ENCODE data around the gene SPINT1.

Gene SPINT1

DNA sequence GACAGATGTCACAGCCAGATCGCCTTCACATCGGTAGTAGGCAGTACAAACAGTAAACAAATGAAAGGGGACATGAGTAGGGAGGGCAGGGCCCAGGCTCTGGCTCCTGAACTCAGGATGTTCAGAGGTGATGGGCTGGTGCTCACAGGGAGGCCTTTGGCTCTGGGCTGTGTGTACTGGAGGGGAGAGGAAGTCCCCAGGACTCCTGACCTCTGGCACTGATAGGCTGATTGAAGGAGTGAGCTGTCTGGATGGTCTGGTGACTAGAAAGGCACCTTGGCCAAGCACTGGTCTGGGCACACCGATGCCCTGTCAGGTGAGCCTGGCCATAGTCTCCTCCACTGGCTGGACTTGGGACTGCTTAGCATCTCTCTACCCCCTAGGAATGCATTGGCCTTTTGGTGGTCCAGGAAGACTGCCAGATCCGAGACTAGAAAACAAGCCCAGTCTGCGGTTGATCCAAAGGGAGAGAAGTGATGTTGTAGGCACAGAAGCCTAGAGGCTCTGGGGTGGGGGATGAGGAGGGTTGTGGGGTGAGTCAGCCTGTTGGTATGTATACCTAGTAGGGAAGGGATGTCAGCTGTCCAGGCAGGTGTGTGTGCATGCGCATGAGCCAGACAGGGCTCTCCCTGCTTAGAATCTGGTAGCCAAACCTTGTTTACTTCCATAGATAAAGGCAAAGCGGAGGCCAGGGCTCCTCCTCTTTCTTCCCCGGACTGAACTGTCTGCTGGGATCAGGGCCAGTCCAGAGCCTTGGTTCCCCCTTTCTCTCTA, 1.9 kb downstream of the SPINT1 start:
- Histone ChIP-seq H3K27me3 (ENCODE audit: control insufficient read depth in 5 of 5, insufficient read depth in 4 of 5, low read length in 5 of 5) (peaks cover 0 to 20% (median 15%) of the 10 kb centered on the region in 5 donors), H3K9ac (ENCODE audit: low read length in 5 of 5) (no peak overlapping the region), H3K4me3 (ENCODE audit: low read depth in 1 of 5, low read length in 5 of 5) (no peak overlapping the region)

DNA sequence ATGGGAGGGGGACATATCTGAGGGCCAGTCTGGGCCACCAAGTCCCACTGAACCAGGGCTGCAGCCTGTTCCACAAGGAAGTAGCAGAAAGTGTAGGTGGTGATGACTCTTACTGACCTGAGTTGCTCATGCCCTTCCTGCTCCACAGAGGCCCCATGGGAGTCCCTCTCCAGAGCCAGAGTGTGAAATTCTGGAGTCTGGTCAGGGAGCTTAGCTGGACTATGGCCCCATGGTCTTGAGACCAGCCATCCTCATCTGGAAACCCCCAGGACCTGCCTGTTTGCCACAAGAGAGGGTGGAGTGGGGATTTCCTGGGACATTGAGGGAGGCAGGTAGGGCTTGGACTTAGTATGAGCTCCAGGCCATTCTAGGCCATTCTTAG, 3.0 kb downstream of the SPINT1 start:
- H3K4me3 ChIP-seq (ENCODE audit: low read depth in 1 of 5, low read length in 5 of 5): no peak overlapping the region
- H3K27me3 ChIP-seq (ENCODE audit: control insufficient read depth in 5 of 5, insufficient read depth in 4 of 5, low read length in 5 of 5): peaks cover 0 to 20% (median 15%) of the 10 kb centered on the region in 5 donors
- no peak overlapping the region for H3K27ac ChIP-seq (ENCODE audit: low read depth, low read length)
- peak overlapping the region in 1 of 5 donors; percentile 35 for H3K9ac ChIP-seq (ENCODE audit: low read length in 5 of 5)
- H3K4me1 ChIP-seq (ENCODE audit: control insufficient read depth in 5 of 5, insufficient read depth in 5 of 5, low read length in 5 of 5): peaks cover 1 to 35% (median 20%) of the 10 kb centered on the region in 5 donors
- H3K9me3 ChIP-seq (ENCODE audit: control insufficient read depth in 5 of 5, low read length in 5 of 5): no peaks in the 10 kb centered on the region
- H3K36me3 ChIP-seq (ENCODE audit: control insufficient read depth in 5 of 5, insufficient read depth in 5 of 5, low read length in 5 of 5): no peaks in the 10 kb centered on the region

More for the DNA sequence above, 1.9 kb downstream of the SPINT1 start:
- Histone ChIP-seq H3K27ac (ENCODE audit: low read depth, low read length) (no peak overlapping the region), H3K9me3 (ENCODE audit: control insufficient read depth in 5 of 5, low read length in 5 of 5) (no peaks in the 10 kb centered on the region), H3K4me1 (ENCODE audit: control insufficient read depth in 5 of 5, insufficient read depth in 5 of 5, low read length in 5 of 5) (peaks cover 1 to 35% (median 20%) of the 10 kb centered on the region in 5 donors), H3K36me3 (ENCODE audit: control insufficient read depth in 5 of 5, insufficient read depth in 5 of 5, low read length in 5 of 5) (no peaks in the 10 kb centered on the region)

DNA sequence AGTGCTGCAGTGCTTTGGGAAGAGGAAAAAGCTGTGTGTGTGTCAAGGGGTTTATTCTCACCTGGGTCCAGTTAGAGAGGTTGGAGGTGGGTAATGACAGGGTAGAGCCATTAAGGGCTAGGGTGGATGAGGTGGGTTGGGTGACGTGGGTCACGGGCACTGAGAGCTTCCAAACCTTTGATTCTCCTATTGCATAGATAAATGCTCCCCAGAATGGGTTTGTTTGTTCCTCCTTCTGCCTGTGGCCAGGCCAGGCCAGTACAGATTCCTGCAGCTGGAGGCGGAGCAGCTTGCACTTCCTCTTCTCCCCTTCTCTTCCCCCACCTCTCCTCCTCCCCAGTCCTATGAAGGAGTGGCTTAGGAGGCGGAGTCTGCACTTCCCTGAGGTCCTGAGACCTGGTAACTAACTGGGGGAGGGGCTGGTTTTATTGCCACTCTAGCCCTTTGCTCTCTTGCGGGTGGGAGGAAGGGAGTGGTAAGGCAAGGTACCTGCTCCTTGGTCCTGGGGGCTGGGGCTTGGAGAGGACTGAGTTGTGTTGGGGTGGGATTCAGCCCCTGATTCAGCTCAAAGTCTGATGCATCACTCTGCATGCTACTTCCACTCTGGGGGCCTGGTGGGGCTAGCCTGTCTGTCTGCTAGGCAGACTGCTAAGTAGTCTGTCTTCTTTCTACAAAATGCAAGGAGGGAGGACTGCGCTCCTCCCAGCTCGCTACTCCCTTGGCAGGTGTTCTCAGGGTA, 3.5 kb downstream of the SPINT1 start:
- Histone ChIP-seq H3K9ac (ENCODE audit: low read length in 5 of 5) (no peak overlapping the region), H3K9me3 (ENCODE audit: control insufficient read depth in 5 of 5, low read length in 5 of 5) (no peaks in the 10 kb centered on the region), H3K27me3 (ENCODE audit: control insufficient read depth in 5 of 5, insufficient read depth in 4 of 5, low read length in 5 of 5) (peaks cover 0 to 20% (median 15%) of the 10 kb centered on the region in 5 donors), H3K27ac (ENCODE audit: low read depth, low read length) (no peak overlapping the region), H3K4me1 (ENCODE audit: control insufficient read depth in 5 of 5, insufficient read depth in 5 of 5, low read length in 5 of 5) (peaks cover 1 to 35% (median 20%) of the 10 kb centered on the region in 5 donors), H3K4me3 (ENCODE audit: low read depth in 1 of 5, low read length in 5 of 5) (no peak overlapping the region), H3K36me3 (ENCODE audit: control insufficient read depth in 5 of 5, insufficient read depth in 5 of 5, low read length in 5 of 5) (no peaks in the 10 kb centered on the region)

DNA sequence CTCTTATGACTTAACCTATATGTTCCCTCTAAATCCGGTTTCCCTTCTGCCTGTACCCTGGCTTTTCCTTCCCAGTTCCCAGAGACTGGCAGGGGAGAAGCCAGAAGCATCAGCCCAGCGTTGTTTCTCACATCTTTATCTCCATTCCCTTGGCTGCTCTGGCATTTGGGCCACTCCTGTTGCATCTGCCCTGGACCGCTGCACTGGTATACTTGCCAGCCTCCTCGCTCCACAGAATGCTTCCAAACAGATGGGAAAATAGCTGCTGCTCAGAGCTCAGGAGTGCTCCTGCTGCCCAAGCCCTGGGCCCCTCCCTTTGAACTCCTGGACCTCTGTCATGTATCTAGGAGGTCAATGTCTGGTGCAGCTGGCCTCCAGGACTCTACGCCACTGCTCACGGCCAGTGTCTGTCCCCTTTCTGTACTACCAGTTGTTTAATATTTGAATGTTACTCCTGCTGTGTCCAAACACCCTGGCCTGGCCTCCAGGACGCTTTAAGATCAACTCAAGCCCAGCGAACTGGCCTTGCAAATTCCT, 6.8 kb downstream of the SPINT1 start:
- no peaks in the 10 kb centered on the region for H3K9me3 ChIP-seq (ENCODE audit: control insufficient read depth in 5 of 5, low read length in 5 of 5)
- H3K36me3 ChIP-seq (ENCODE audit: control insufficient read depth in 5 of 5, insufficient read depth in 5 of 5, low read length in 5 of 5): no peaks in the 10 kb centered on the region
- H3K27me3 ChIP-seq (ENCODE audit: control insufficient read depth in 5 of 5, insufficient read depth in 4 of 5, low read length in 5 of 5): peaks cover 0 to 6% (median 1%) of the 10 kb centered on the region in 5 donors
- H3K4me3 ChIP-seq (ENCODE audit: low read depth in 1 of 5, low read length in 5 of 5): no peak overlapping the region
- H3K27ac ChIP-seq (ENCODE audit: low read depth, low read length): no peak overlapping the region
- no peak overlapping the region for H3K9ac ChIP-seq (ENCODE audit: low read length in 5 of 5)
- H3K4me1 ChIP-seq (ENCODE audit: control insufficient read depth in 5 of 5, insufficient read depth in 5 of 5, low read length in 5 of 5): peaks cover 0 to 16% (median 5%) of the 10 kb centered on the region in 5 donors

DNA sequence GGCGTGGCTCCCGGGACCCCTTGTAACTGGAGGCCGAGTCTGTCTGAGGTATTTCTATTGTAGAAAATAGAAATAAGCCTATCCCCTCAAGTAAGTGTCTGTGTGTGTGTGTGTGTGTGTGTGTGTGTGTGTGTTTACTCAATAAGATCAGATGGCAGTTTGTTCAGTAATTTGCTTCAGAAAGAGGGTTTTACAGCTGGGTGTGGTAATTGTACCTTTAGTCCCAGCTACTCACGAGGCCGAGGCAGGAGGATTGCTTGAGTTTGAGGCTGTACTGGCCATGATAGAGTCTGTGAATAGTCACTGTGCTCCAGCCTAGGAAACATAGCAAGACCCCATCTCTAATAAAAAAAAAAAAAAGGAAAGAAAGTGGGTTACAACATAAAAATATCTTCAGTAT, 8.7 kb downstream of the SPINT1 start:
- no peak overlapping the region for H3K9ac ChIP-seq (ENCODE audit: low read length in 5 of 5)
- H3K27me3 ChIP-seq (ENCODE audit: control insufficient read depth in 5 of 5, insufficient read depth in 4 of 5, low read length in 5 of 5): peaks cover 0 to 7% (median 0%) of the 10 kb centered on the region in 5 donors

DNA sequence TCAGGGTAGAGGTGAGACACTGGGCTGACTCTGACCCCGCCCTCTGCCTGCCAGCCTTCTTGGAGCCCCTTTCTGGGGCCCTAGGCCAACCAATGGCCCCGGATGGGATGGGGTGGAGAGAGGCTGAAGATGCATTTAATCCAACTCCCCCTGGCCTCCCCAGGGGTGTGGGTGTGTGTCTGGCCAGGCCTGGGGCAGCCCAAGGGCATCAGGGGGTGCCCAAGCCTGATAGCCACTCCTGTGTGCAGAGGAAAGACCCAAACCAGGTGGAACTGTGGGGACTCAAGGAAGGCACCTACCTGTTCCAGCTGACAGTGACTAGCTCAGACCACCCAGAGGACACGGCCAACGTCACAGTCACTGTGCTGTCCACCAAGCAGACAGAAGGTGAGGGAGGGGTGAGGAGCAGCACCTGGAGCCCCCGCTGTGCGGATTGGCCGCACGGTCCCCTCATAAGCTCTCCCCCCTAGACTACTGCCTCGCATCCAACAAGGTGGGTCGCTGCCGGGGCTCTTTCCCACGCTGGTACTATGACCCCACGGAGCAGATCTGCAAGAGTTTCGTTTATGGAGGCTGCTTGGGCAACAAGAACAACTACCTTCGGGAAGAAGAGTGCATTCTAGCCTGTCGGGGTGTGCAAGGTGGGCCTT, 9.5 kb downstream of the SPINT1 start:
- Histone ChIP-seq H3K36me3 (ENCODE audit: control insufficient read depth in 5 of 5, insufficient read depth in 5 of 5, low read length in 5 of 5) (no peaks in the 10 kb centered on the region), H3K27ac (ENCODE audit: low read depth, low read length) (no peak overlapping the region), H3K9me3 (ENCODE audit: control insufficient read depth in 5 of 5, low read length in 5 of 5) (no peaks in the 10 kb centered on the region), H3K4me1 (ENCODE audit: control insufficient read depth in 5 of 5, insufficient read depth in 5 of 5, low read length in 5 of 5) (peaks cover 0 to 6% (median 2%) of the 10 kb centered on the region in 5 donors), H3K9ac (ENCODE audit: low read length in 5 of 5) (no peak overlapping the region), H3K4me3 (ENCODE audit: low read depth in 1 of 5, low read length in 5 of 5) (no peak overlapping the region), H3K27me3 (ENCODE audit: control insufficient read depth in 5 of 5, insufficient read depth in 4 of 5, low read length in 5 of 5) (peaks cover 0 to 7% (median 0%) of the 10 kb centered on the region in 5 donors)

More for the DNA sequence above, 8.7 kb downstream of the SPINT1 start:
- no peak overlapping the region for H3K27ac ChIP-seq (ENCODE audit: low read depth, low read length)
- H3K36me3 ChIP-seq (ENCODE audit: control insufficient read depth in 5 of 5, insufficient read depth in 5 of 5, low read length in 5 of 5): no peaks in the 10 kb centered on the region
- peaks cover 0 to 7% (median 0%) of the 10 kb centered on the region in 5 donors for H3K4me1 ChIP-seq (ENCODE audit: control insufficient read depth in 5 of 5, insufficient read depth in 5 of 5, low read length in 5 of 5)
- H3K9me3 ChIP-seq (ENCODE audit: control insufficient read depth in 5 of 5, low read length in 5 of 5): no peaks in the 10 kb centered on the region
- H3K4me3 ChIP-seq (ENCODE audit: low read depth in 1 of 5, low read length in 5 of 5): no peak overlapping the region

DNA sequence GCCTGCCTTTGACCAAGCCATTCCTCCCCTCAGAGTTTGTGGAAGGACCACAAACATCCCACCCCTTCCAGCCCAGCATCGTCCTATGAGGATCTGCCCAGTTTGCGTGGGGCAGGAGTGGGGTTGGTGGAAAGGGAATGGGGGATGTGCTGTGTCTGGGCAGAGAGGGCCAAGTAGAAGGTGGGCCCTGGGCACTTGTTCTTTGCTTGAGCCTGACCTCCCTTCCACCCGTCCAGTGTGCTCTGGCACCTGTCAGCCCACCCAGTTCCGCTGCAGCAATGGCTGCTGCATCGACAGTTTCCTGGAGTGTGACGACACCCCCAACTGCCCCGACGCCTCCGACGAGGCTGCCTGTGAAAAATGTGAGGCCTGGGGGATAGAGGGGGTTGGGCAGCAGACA, 10.3 kb downstream of the SPINT1 start:
- no peak overlapping the region for H3K27ac ChIP-seq (ENCODE audit: low read depth, low read length)

DNA sequence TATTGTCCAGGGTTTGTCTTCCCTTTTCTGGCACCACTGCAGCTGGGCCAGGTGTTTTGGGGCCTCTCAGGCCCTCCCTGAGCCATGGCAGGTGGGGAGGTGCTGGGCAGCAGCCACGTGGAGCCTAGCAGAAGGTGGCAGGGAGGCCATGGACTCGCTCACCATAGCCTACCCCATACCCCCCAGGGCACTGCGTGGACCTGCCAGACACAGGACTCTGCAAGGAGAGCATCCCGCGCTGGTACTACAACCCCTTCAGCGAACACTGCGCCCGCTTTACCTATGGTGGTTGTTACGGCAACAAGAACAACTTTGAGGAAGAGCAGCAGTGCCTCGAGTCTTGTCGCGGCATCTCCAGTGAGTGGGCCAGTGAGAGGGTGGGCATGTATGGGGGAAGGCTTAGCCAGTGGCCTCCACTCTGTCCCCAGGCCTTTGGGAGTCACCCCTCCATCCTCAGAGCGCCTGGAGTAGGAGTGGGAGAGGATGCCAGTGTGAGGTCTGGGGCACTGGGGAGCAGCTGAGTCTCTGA, 11.9 kb downstream of the SPINT1 start:
- H3K4me3 ChIP-seq (ENCODE audit: low read depth in 1 of 5, low read length in 5 of 5): no peak overlapping the region
- H3K9ac ChIP-seq (ENCODE audit: low read length in 5 of 5): no peak overlapping the region
- peaks cover 0 to 11% (median 2%) of the 10 kb centered on the region in 5 donors for H3K27me3 ChIP-seq (ENCODE audit: control insufficient read depth in 5 of 5, insufficient read depth in 4 of 5, low read length in 5 of 5)
- no peaks in the 10 kb centered on the region for H3K9me3 ChIP-seq (ENCODE audit: control insufficient read depth in 5 of 5, low read length in 5 of 5)
- H3K36me3 ChIP-seq (ENCODE audit: control insufficient read depth in 5 of 5, insufficient read depth in 5 of 5, low read length in 5 of 5): no peaks in the 10 kb centered on the region
- no peak overlapping the region for H3K27ac ChIP-seq (ENCODE audit: low read depth, low read length)
- H3K4me1 ChIP-seq (ENCODE audit: control insufficient read depth in 5 of 5, insufficient read depth in 5 of 5, low read length in 5 of 5): peaks cover 0 to 6% (median 2%) of the 10 kb centered on the region in 5 donors

More for the DNA sequence above, 10.3 kb downstream of the SPINT1 start:
- H3K36me3 ChIP-seq (ENCODE audit: control insufficient read depth in 5 of 5, insufficient read depth in 5 of 5, low read length in 5 of 5): no peaks in the 10 kb centered on the region
- H3K4me3 ChIP-seq (ENCODE audit: low read depth in 1 of 5, low read length in 5 of 5): no peak overlapping the region
- no peak overlapping the region for H3K9ac ChIP-seq (ENCODE audit: low read length in 5 of 5)
- H3K9me3 ChIP-seq (ENCODE audit: control insufficient read depth in 5 of 5, low read length in 5 of 5): no peaks in the 10 kb centered on the region
- peaks cover 0 to 8% (median 2%) of the 10 kb centered on the region in 5 donors for H3K27me3 ChIP-seq (ENCODE audit: control insufficient read depth in 5 of 5, insufficient read depth in 4 of 5, low read length in 5 of 5)
- peaks cover 0 to 6% (median 2%) of the 10 kb centered on the region in 5 donors for H3K4me1 ChIP-seq (ENCODE audit: control insufficient read depth in 5 of 5, insufficient read depth in 5 of 5, low read length in 5 of 5)

DNA sequence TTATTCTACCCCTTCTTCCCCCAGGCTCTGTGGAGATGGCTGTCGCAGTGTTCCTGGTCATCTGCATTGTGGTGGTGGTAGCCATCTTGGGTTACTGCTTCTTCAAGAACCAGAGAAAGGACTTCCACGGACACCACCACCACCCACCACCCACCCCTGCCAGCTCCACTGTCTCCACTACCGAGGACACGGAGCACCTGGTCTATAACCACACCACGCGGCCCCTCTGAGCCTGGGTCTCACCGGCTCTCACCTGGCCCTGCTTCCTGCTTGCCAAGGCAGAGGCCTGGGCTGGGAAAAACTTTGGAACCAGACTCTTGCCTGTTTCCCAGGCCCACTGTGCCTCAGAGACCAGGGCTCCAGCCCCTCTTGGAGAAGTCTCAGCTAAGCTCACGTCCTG, 12.9 kb downstream of the SPINT1 start:
- H3K36me3 ChIP-seq (ENCODE audit: control insufficient read depth in 5 of 5, insufficient read depth in 5 of 5, low read length in 5 of 5): no peaks in the 10 kb centered on the region
- peaks cover 0 to 11% (median 2%) of the 10 kb centered on the region in 5 donors for H3K27me3 ChIP-seq (ENCODE audit: control insufficient read depth in 5 of 5, insufficient read depth in 4 of 5, low read length in 5 of 5)
- no peaks in the 10 kb centered on the region for H3K9me3 ChIP-seq (ENCODE audit: control insufficient read depth in 5 of 5, low read length in 5 of 5)
- H3K27ac ChIP-seq (ENCODE audit: low read depth, low read length): no peak overlapping the region
- no peak overlapping the region for H3K4me3 ChIP-seq (ENCODE audit: low read depth in 1 of 5, low read length in 5 of 5)
- peaks cover 0 to 6% (median 2%) of the 10 kb centered on the region in 5 donors for H3K4me1 ChIP-seq (ENCODE audit: control insufficient read depth in 5 of 5, insufficient read depth in 5 of 5, low read length in 5 of 5)
- no peak overlapping the region for H3K9ac ChIP-seq (ENCODE audit: low read length in 5 of 5)

Measured in subcutaneous abdominal adipose tissue (tissue), 5 donors.